ENCODE results near the gene FIGNL1.

DNA sequence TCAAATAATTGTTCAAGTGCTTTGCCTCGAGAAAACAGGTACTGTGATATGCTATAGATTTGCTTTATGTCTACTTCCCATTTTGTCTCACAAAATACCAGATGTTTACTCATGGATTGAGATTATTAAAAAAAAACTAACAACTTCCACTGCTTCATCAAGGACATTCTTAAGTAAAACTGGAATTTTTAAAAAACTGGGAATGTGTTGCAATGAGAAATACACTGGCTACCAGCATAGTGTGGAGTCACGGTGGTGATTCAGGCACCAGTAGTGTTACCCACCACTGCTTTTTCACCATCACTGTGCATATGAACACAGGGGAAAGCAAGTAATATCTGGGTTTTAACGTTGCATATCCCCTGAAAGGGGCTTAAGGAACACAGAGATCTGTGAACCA lies 21.2 kb downstream of the FIGNL1 start:
- TF ChIP-seq EZH2 (IDR thresholded peaks at IDR 0.05; ENCODE audit: borderline replicate concordance, low read depth, low read length, severe bottlenecking) (no peak), POLR2A (IDR thresholded peaks at IDR 0.05; ENCODE audit: low read depth, low read length) (no peak)

Measured in endothelial cell of umbilical vein (primary cell).